Gastroesophageal sphincter (tissue), 4 donors: ENCODE results near the gene EWSR1. TPM values are rescaled to one million over a fixed set of nuclear protein-coding genes. Genes with fewer than 3 reads are reported as not detected.

ENCODE experiments used
- ATAC-seq: fragments of 150-250 bp; one replicate; pipeline ENCODE4 v1.9.1; 2016; ENCODE audit warnings: mild to moderate bottlenecking, moderate library complexity
- H3K27ac ChIP-seq, 4 donors: fragments of 200-600 bp; sonication (generic) in 3 of 4; 1 replicate in 3 of 4; 2 replicates in 1 of 4; pipeline ENCODE4 v1.5.1; 2016 to 2019
- H3K27me3 ChIP-seq: fragments of 200-600 bp; sonication (generic); one replicate; pipeline ENCODE4 v1.5.1; 2019
- H3K36me3 ChIP-seq, 2 donors: fragments of 200-600 bp; sonication (generic); one replicate each; pipeline ENCODE4 v1.5.1; 2019; ENCODE audit warnings: control low read depth in 1 of 2
- H3K4me1 ChIP-seq, 3 donors: fragments of 200-600 bp; sonication (generic); 1 replicate in 2 of 3; 2 replicates in 1 of 3; pipeline ENCODE4 v1.5.1; 2016 to 2019; ENCODE audit warnings: control low read depth in 2 of 3
- H3K4me3 ChIP-seq, 2 donors: fragments of 200-600 bp; sonication (generic); one replicate each; pipeline ENCODE4 v1.5.1; 2019; ENCODE audit warnings: mild to moderate bottlenecking in 1 of 2, moderate library complexity in 1 of 2
- H3K9me3 ChIP-seq, 3 donors: fragments of 200-600 bp; sonication (generic); one replicate each; pipeline ENCODE4 v1.5.1; 2017 to 2019; ENCODE audit warnings: control low read depth in 2 of 3
- CTCF ChIP-seq, 4 experiments: fragments of 200-600 bp in 2 of 4; fragments of 450-650 bp in 2 of 4; sonication (generic) in 1 of 4; IDR thresholded peaks; one replicate each; pipeline ENCODE4 v1.5.1; 2017 to 2019; ENCODE audit warnings: antibody characterized with exemption in 4 of 4, mild to moderate bottlenecking in 2 of 4, moderate library complexity in 2 of 4
- EP300 ChIP-seq: sonication (generic); formaldehyde crosslinking; IDR thresholded peaks from one replicate; pipeline ENCODE4 v1.6.1; 2017; ENCODE audit warnings: antibody characterized with exemption, mild to moderate bottlenecking
- POLR2A ChIP-seq, 2 donors: fragments of 450-650 bp; IDR thresholded peaks; one replicate each; pipeline ENCODE4 v1.6.1; 2017; ENCODE audit warnings: antibody characterized with exemption in 2 of 2, mild to moderate bottlenecking in 2 of 2, moderate library complexity in 1 of 2
- POLR2AphosphoS5 ChIP-seq: sonication (generic); formaldehyde crosslinking; IDR thresholded peaks from one replicate; pipeline ENCODE4 v1.6.1; 2017; ENCODE audit warnings: antibody characterized with exemption
- WGBS, 2 donors: methylation state at CpG; one replicate each; pipeline ENCODE4 v1.1.5; 2018; ENCODE audit warnings: low coverage in 1 of 2; 5-methylcytosine and 5-hydroxymethylcytosine counted together
- total RNA-seq, 4 donors: library from RNA; depleted of rRNA; stranded (reverse); fragments of >200 nt; gene quantifications; one replicate each; pipeline ENCODE4 v1.1.0, GENCODE V29; 2016

EWSR1 gene
- total RNA-seq, 4 donors from 2014 or later = 169 to 209 (median 204) TPM

- Histone ChIP-seq H3K27me3 (no peaks in the 10 kb centered on the region), H3K27ac (no peak overlapping the region), H3K4me3 (no peak overlapping the region), H3K36me3 (peaks cover 8 to 100% of the 10 kb centered on the region in 2 donors), H3K4me1 (peaks cover 0 to 37% (median 0%) of the 10 kb centered on the region in 3 donors), H3K9me3 (no peaks in the 10 kb centered on the region)
- ATAC-seq = no peak
- 44 to 65% methylated on average over 3 to 6 of the region's 7 CpGs for WGBS, 2 donors
- no peak for TF ChIP-seq POLR2AphosphoS5
- TF ChIP-seq EP300 = no peak
- TF ChIP-seq POLR2A (IDR thresholded peaks at IDR 0.05) = no peak
- TF ChIP-seq CTCF (IDR thresholded peaks at IDR 0.05) = no peak
Observed at GRCh38 chr22:29291215-29291614, 23.1 kb downstream of the EWSR1 start.

- peaks cover 0 to 37% (median 0%) of the 10 kb centered on the region in 3 donors for H3K4me1 ChIP-seq
- H3K9me3 ChIP-seq = no peaks in the 10 kb centered on the region
- no peak overlapping the region for H3K27ac ChIP-seq
- peaks cover 8 to 100% of the 10 kb centered on the region in 2 donors for H3K36me3 ChIP-seq
- ATAC-seq = no peak
- no peak overlapping the region for H3K4me3 ChIP-seq
- no peaks in the 10 kb centered on the region for H3K27me3 ChIP-seq
- TF ChIP-seq POLR2AphosphoS5 = no peak
- TF ChIP-seq POLR2A (IDR thresholded peaks at IDR 0.05) = no peak
- TF ChIP-seq EP300 = no peak
- no peak for TF ChIP-seq CTCF (IDR thresholded peaks at IDR 0.05)
Observed at GRCh38 chr22:29292379-29292778, 24.3 kb downstream of the EWSR1 start.

- WGBS, 2 donors = no CpG with 5 or more reads among the region's 8 CpGs
- Histone ChIP-seq H3K4me1 (peaks cover 0 to 19% (median 10%) of the 10 kb centered on the region in 3 donors), H3K9me3 (no peaks in the 10 kb centered on the region), H3K27me3 (no peaks in the 10 kb centered on the region), H3K27ac (no peak overlapping the region), H3K4me3 (no peak overlapping the region), H3K36me3 (peaks cover 4 to 83% of the 10 kb centered on the region in 2 donors)
- ATAC-seq = no peak
- no peak for TF ChIP-seq POLR2AphosphoS5
Observed at GRCh38 chr22:29298641-29299040, 30.6 kb downstream of the EWSR1 start.

GRCh38 chr22:29299136-29299900 is 31.2 kb downstream of the EWSR1 start:
- no peak overlapping the region for H3K27ac ChIP-seq
- H3K9me3 ChIP-seq = no peaks in the 10 kb centered on the region
- 79 to 95% methylated on average over 3 to 5 of the region's 19 CpGs for WGBS, 2 donors
- H3K4me1 ChIP-seq = peaks cover 0 to 19% (median 10%) of the 10 kb centered on the region in 3 donors
- H3K4me3 ChIP-seq = no peak overlapping the region
- H3K27me3 ChIP-seq = no peaks in the 10 kb centered on the region
- peaks cover 4 to 76% of the 10 kb centered on the region in 2 donors for H3K36me3 ChIP-seq
- TF ChIP-seq POLR2A (IDR thresholded peaks at IDR 0.05) (no peak), CTCF (IDR thresholded peaks at IDR 0.05) (no peak), EP300 (no peak), POLR2AphosphoS5 (no peak)
- ATAC-seq = no peak

GRCh38 chr22:29300467-29300806 is 32.4 kb downstream of the EWSR1 start:
- Histone ChIP-seq H3K27me3 (no peaks in the 10 kb centered on the region), H3K36me3 (peaks cover 4 to 65% of the 10 kb centered on the region in 2 donors), H3K9me3 (no peaks in the 10 kb centered on the region), H3K4me3 (no peak overlapping the region), H3K27ac (no peak overlapping the region), H3K4me1 (peaks cover 0 to 23% (median 10%) of the 10 kb centered on the region in 3 donors)
- WGBS, 2 donors = 52 to 54% methylated on average over 2 to 4 of the region's 4 CpGs
- TF ChIP-seq CTCF (IDR thresholded peaks at IDR 0.05) (no peak), POLR2A (IDR thresholded peaks at IDR 0.05) (no peak), POLR2AphosphoS5 (no peak), EP300 (no peak)
- no peak for ATAC-seq
